HepG2 (cell line): ENCODE data around the gene BTAF1. TPM values are rescaled to one million over a fixed set of nuclear protein-coding genes. Genes with fewer than 3 reads are reported as not detected.

Source experiments
- ATAC-seq: fragments of 200-7000 bp; cut with Tn5 transposase; 3 replicates; pipeline ENCODE4 v1.9.1; 2020; ENCODE audit warnings: mild to moderate bottlenecking, moderate library complexity
- BruUV-seq: library from RNA; stranded (reverse); fragments of 400-500 nt; replicated peaks from 2 replicates; lab custom pipeline; 2021; lab: Mats Ljungman, UMichigan
- CTCF ChIA-PET: fragments of 300-600 bp; formaldehyde crosslinking; extraction: SDS; loops from one replicate; lab custom pipeline; 2021; ENCODE audit warnings: low total read pairs, inconsistent platforms, low intra/inter-chr PET ratio; lab: Yijun Ruan, JAX
- POLR2A ChIA-PET: fragments of 350-600 bp; sonication (Branson Sonifier 250); formaldehyde crosslinking; loops from one replicate; lab custom pipeline; 2020; ENCODE audit warnings: antibody characterized with exemption, inconsistent platforms; lab: Yijun Ruan, JAX
- DNase-seq: peaks from one replicate; pipeline ENCODE4 v3.0.0-alpha.2; 2015; ENCODE audit warnings: low spot score
- FAIRE-seq: peaks from 3 replicates; lab custom pipeline; 2011; peaks lifted over from hg19 to GRCh38; lab: Jason Lieb, UNC
- H2AFZ ChIP-seq: one replicate; pipeline ENCODE4 v1.6.1; 2011; ENCODE audit warnings: low read length, inconsistent platforms
- H3K27ac ChIP-seq: fragments of 300-600 bp; 3 replicates; pipeline ENCODE4 v1.8.0; 2011; ENCODE audit warnings: mixed run types, mild to moderate bottlenecking, mixed read lengths, low read length, inconsistent platforms; ENCODE audit not compliant: insufficient read depth; ENCODE audit errors: extremely low read length
- H3K27me3 ChIP-seq, 2 experiments: fragments of 200-600 bp in 1 of 2; 2 replicates in 1 of 2; 3 replicates in 1 of 2; pipeline versions ENCODE4 v1.6.0 to v1.8.0; 2011; ENCODE audit warnings: low read length in 2 of 2, mild to moderate bottlenecking in 2 of 2, moderate library complexity in 2 of 2, inconsistent platforms in 1 of 2; ENCODE audit not compliant: insufficient read depth in 2 of 2, control insufficient read depth in 1 of 2
- H3K36me3 ChIP-seq, 2 experiments: fragments of 200-600 bp in 1 of 2; replicated peaks in 1 of 2; 2 replicates in 1 of 2; 3 replicates in 1 of 2; pipeline versions ENCODE4 v1.5.1 to v1.8.0; 2011; ENCODE audit warnings: low read length in 2 of 2, inconsistent platforms in 1 of 2; ENCODE audit not compliant: insufficient read depth in 2 of 2, control insufficient read depth in 1 of 2
- H3K4me1 ChIP-seq: 2 replicates; pipeline ENCODE4 v1.5.1; 2012; ENCODE audit warnings: low read length, inconsistent platforms; ENCODE audit not compliant: insufficient read depth
- H3K4me2 ChIP-seq: 2 replicates; pipeline ENCODE4 v1.6.0; 2011; ENCODE audit warnings: low read depth, low read length, inconsistent platforms
- H3K4me3 ChIP-seq, 3 experiments: fragments of 200-600 bp in 1 of 3; sonication (generic), shearing (Covaris generic) in 1 of 3; replicated peaks in 1 of 3; 2 replicates each; pipeline ENCODE4 v1.5.1; 2011 to 2016; ENCODE audit warnings: low read length in 3 of 3, inconsistent platforms in 2 of 3, low read depth in 2 of 3, mild to moderate bottlenecking in 2 of 3, control low read depth in 1 of 3, mixed read lengths in 1 of 3; ENCODE audit not compliant: insufficient read depth in 1 of 3
- H3K79me2 ChIP-seq: one replicate; pipeline ENCODE4 v1.6.1; 2011; ENCODE audit warnings: low read length, inconsistent platforms; ENCODE audit not compliant: insufficient read depth
- H3K9ac ChIP-seq: 2 replicates; pipeline ENCODE4 v1.6.0; 2011; ENCODE audit warnings: mild to moderate bottlenecking, low read depth, low read length, inconsistent platforms; ENCODE audit not compliant: insufficient read depth
- H3K9me3 ChIP-seq: 2 replicates; pipeline ENCODE4 v1.5.1; 2012; ENCODE audit warnings: mild to moderate bottlenecking, low read length
- H4K20me1 ChIP-seq: 2 replicates; pipeline ENCODE4 v1.6.0; 2011; ENCODE audit warnings: inconsistent platforms, mild to moderate bottlenecking, low read length, moderate library complexity; ENCODE audit not compliant: insufficient read depth
- CCAR2 ChIP-seq: fragments of 200-400 bp; formaldehyde crosslinking; optimal IDR thresholded peaks from 2 replicates; pipeline ENCODE3; 2018; ENCODE audit warnings: low read depth, mild to moderate bottlenecking, low read length, moderate library complexity
- FIP1L1 ChIP-seq: fragments of 200-400 bp; formaldehyde crosslinking; IDR thresholded peaks from 2 replicates; pipeline ENCODE4 v1.6.1; 2018; ENCODE audit warnings: low read depth, mild to moderate bottlenecking, low read length, moderate library complexity, borderline replicate concordance; ENCODE audit not compliant: insufficient read depth
- JARID2 ChIP-seq: sonication (generic); formaldehyde crosslinking; IDR thresholded peaks from 2 replicates; pipeline ENCODE4 v1.8.1; 2023; ENCODE audit warnings: missing genetic modification reagents, inconsistent platforms; ENCODE audit not compliant: insufficient replicate concordance
- KAT7 ChIP-seq: IDR thresholded peaks from 2 replicates; pipeline ENCODE4 v1.6.1; 2018; ENCODE audit warnings: borderline replicate concordance, missing compliant biosample characterization
- NR3C1 ChIP-seq: sonication (generic); formaldehyde crosslinking; IDR thresholded peaks from 2 replicates; pipeline ENCODE4 v1.4.0; 2020; ENCODE audit warnings: missing genetic modification reagents
- PAWR ChIP-seq: sonication (generic); formaldehyde crosslinking; IDR thresholded peaks from 2 replicates; pipeline ENCODE4 v1.4.0; 2020; ENCODE audit warnings: missing genetic modification reagents, mild to moderate bottlenecking, borderline replicate concordance
- SMYD3 ChIP-seq: sonication (generic); formaldehyde crosslinking; IDR thresholded peaks from 2 replicates; pipeline ENCODE4 v1.8.1; 2023; ENCODE audit warnings: mild to moderate bottlenecking, missing genetic modification reagents
- TCF7L2 ChIP-seq: IDR thresholded peaks from 2 replicates; pipeline ENCODE4 v1.6.1; 2011; ENCODE audit warnings: mild to moderate bottlenecking, low read depth, low read length, moderate library complexity
- ZBTB8A ChIP-seq: sonication (generic); formaldehyde crosslinking; IDR thresholded peaks from 2 replicates; pipeline ENCODE4 v1.4.0; 2020; ENCODE audit warnings: mild to moderate bottlenecking, low read depth, missing genetic modification reagents, borderline replicate concordance
- ZNF207 ChIP-seq: fragments of 450-650 bp; IDR thresholded peaks from 2 replicates; pipeline ENCODE4 v1.6.1; 2016; ENCODE audit warnings: antibody characterized with exemption, borderline replicate concordance
- in situ Hi-C: cut with HindIII; loops from 2 replicates; pipeline ENCODE4 v1.10.0; 2017; ENCODE audit warnings: low pct_unique_long_range_greater_than_20kb; ENCODE audit not compliant: extremely low pct_ligation_motif_present
- intact Hi-C: fragments of 100-400 bp; cut with micrococcal nuclease; formaldehyde crosslinking; loops from one replicate; pipeline ENCODE4 v1.10.0; 2022; ENCODE audit not compliant: unreplicated experiment
- polyA plus RNA-seq, 8 experiments: library from polyadenylated mRNA; depleted of rRNA in 3 of 8; stranded (reverse) in 7 of 8; unstranded in 1 of 8; fragments of >200 nt; fragmentation: Illumina TruSeq in 4 of 8; extraction: Trizol in 4 of 8; gene quantifications; 2 replicates each; pipeline versions ENCODE4 v1.2.1 to v1.2.3, GENCODE V29; 2011 to 2016; ENCODE audit warnings: low read depth in 4 of 8, missing spikeins in 1 of 8, mixed read lengths in 1 of 8; ENCODE audit not compliant: insufficient read depth in 1 of 8
- total RNA-seq, 5 experiments: library from RNA; depleted of rRNA; stranded (reverse); fragments of >200 nt; fragmentation: Illumina TruSeq; extraction: Trizol; gene quantifications; 2 replicates each; pipeline ENCODE4 v1.2.3, GENCODE V29; 2016; ENCODE audit warnings: low read depth in 1 of 5
- TF ChIP-seq, protein P1 (sequence below): sonication (generic); formaldehyde crosslinking; IDR thresholded peaks from 2 replicates; pipeline ENCODE4 v1.5.1; 2020; ENCODE audit warnings: mild to moderate bottlenecking, missing genetic modification reagents, borderline replicate concordance

BTAF1 gene
- total and polyA plus RNA-seq, 2 of the 13 experiments (the other 11 are each of a cell fraction or from before 2014, with no cell fraction given): 38.6 to 54.1 TPM

DNA sequence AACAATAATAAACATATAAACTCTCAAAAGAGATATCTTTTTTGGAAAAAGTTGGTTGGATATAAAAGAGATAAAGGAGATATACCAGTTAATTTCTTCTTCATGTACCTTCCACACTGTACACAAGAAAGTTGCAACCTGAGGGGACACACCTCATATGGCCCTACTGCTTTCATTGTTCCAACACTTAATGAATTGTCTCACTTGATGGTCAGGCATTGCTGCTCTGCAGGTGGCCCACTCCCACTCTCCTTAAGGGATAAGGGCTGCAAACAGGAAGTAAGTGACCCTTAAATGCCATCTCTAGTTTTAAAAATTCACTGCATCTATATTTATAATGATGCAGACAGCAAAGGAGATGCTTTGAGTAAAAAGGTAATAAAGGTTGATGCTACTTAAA lies 152.3 kb downstream of the BTAF1 start:
- no peak for DNase-seq
- CTCF ChIA-PET: no interaction called here
- H3K9ac ChIP-seq: no peak overlapping the region
- no peak overlapping the region for H3K4me2 ChIP-seq
- no peaks in the 10 kb centered on the region for H3K4me1 ChIP-seq
- H4K20me1 ChIP-seq: no peaks in the 10 kb centered on the region
- ATAC-seq: no peak
- no peaks in the 10 kb centered on the region for H3K79me2 ChIP-seq
- in situ Hi-C loops (no loop called here), intact Hi-C loops (no loop called here)
- no peak overlapping the region for H3K4me3 ChIP-seq
- no peak for FAIRE-seq
- no peaks in the 10 kb centered on the region for H3K9me3 ChIP-seq
- H2AFZ ChIP-seq: no peak overlapping the region
- peaks cover 1 to 3% of the 10 kb centered on the region in 2 experiments; a peak in 1 of 5 replicates for H3K36me3 ChIP-seq
- no TSS peak for BruUV-seq
- POLR2A ChIA-PET: no interaction called here
- TF ChIP-seq ZBTB8A (no peak), TCF7L2 (no peak), ZNF207 (no peak), FIP1L1 (no peak), NR3C1 (CRISPR knock-in tag) (no peak), JARID2 (no peak), CCAR2 (no peak), PAWR (CRISPR knock-in tag) (no peak), SMYD3 (CRISPR knock-in tag) (no peak), KAT7 (CRISPR knock-in tag) (no peak)
- TF ChIP-seq, protein P1, sequence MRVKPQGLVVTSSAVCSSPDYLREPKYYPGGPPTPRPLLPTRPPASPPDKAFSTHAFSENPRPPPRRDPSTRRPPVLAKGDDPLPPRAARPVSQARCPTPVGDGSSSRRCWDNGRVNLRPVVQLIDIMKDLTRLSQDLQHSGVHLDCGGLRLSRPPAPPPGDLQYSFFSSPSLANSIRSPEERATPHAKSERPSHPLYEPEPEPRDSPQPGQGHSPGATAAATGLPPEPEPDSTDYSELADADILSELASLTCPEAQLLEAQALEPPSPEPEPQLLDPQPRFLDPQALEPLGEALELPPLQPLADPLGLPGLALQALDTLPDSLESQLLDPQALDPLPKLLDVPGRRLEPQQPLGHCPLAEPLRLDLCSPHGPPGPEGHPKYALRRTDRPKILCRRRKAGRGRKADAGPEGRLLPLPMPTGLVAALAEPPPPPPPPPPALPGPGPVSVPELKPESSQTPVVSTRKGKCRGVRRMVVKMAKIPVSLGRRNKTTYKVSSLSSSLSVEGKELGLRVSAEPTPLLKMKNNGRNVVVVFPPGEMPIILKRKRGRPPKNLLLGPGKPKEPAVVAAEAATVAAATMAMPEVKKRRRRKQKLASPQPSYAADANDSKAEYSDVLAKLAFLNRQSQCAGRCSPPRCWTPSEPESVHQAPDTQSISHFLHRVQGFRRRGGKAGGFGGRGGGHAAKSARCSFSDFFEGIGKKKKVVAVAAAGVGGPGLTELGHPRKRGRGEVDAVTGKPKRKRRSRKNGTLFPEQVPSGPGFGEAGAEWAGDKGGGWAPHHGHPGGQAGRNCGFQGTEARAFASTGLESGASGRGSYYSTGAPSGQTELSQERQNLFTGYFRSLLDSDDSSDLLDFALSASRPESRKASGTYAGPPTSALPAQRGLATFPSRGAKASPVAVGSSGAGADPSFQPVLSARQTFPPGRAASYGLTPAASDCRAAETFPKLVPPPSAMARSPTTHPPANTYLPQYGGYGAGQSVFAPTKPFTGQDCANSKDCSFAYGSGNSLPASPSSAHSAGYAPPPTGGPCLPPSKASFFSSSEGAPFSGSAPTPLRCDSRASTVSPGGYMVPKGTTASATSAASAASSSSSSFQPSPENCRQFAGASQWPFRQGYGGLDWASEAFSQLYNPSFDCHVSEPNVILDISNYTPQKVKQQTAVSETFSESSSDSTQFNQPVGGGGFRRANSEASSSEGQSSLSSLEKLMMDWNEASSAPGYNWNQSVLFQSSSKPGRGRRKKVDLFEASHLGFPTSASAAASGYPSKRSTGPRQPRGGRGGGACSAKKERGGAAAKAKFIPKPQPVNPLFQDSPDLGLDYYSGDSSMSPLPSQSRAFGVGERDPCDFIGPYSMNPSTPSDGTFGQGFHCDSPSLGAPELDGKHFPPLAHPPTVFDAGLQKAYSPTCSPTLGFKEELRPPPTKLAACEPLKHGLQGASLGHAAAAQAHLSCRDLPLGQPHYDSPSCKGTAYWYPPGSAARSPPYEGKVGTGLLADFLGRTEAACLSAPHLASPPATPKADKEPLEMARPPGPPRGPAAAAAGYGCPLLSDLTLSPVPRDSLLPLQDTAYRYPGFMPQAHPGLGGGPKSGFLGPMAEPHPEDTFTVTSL: no peak
- TF ChIP-seq, all 625 proteins: peak for 0
- H3K27me3 ChIP-seq: no peaks in the 10 kb centered on the region
- no peak overlapping the region for H3K27ac ChIP-seq
